ENCODE measurements around the gene LYPD3.

- peak; percentile 10; the same call in 1 of the 2 replicates for TF ChIP-seq CTCF (IDR thresholded peaks at IDR 0.05)
- TF ChIP-seq SIN3A (IDR thresholded peaks at IDR 0.05; ENCODE audit: borderline replicate concordance, insufficient read depth, low read depth, low read length): no peak
- TF ChIP-seq REST (IDR thresholded peaks at IDR 0.05; ENCODE audit: insufficient read depth in 1 of 2, low read depth in 2 of 2, low read length in 1 of 2): no peak
These were observed 35.2 kb downstream of the LYPD3 start for GRCh38 chr19:43430142-43430710.

All from Panc1 (cell line).